ENCODE data around the gene TBC1D22B. TPM values are rescaled to one million over a fixed set of nuclear protein-coding genes. Genes with fewer than 3 reads are reported as not detected.

The TBC1D22B gene
- total RNA-seq, 1 donor from 2014 or later = 4.7 TPM

- no peak for FAIRE-seq
- DNase-seq (ENCODE audit: low read depth) = no peak
- Histone ChIP-seq H3K36me3 (ENCODE audit: control insufficient read depth, insufficient read depth, low read length) (no peaks in the 10 kb centered on the region), H3K27me3 (ENCODE audit: control insufficient read depth, insufficient read depth, low read length) (no peaks in the 10 kb centered on the region), H3K4me3 (ENCODE audit: low read depth, low read length) (no peak overlapping the region)
- TF ChIP-seq CTCF (IDR thresholded peaks at IDR 0.05; ENCODE audit: insufficient read depth, low read length, severe bottlenecking) = no peak
Observed at GRCh38 chr6:37212268-37212667, 45.3 kb upstream of the TBC1D22B start.

GRCh38 chr6:37218061-37218460 lies 39.5 kb upstream of the TBC1D22B start:
- FAIRE-seq = no peak

GRCh38 chr6:37218511-37218910 lies 39.1 kb upstream of the TBC1D22B start:
- no peak overlapping the region for H3K4me3 ChIP-seq (ENCODE audit: low read depth, low read length)
- FAIRE-seq = no peak

More at GRCh38 chr6:37218061-37218460, 39.5 kb upstream of the TBC1D22B start:
- Histone ChIP-seq H3K4me3 (ENCODE audit: low read depth, low read length) (no peak overlapping the region), H3K36me3 (ENCODE audit: control insufficient read depth, insufficient read depth, low read length) (no peaks in the 10 kb centered on the region), H3K27me3 (ENCODE audit: control insufficient read depth, insufficient read depth, low read length) (no peaks in the 10 kb centered on the region)
- no peak for TF ChIP-seq CTCF (IDR thresholded peaks at IDR 0.05; ENCODE audit: insufficient read depth, low read length, severe bottlenecking)
- DNase-seq (ENCODE audit: low read depth) = no peak

GRCh38 chr6:37221585-37222124 lies 35.9 kb upstream of the TBC1D22B start:
- Histone ChIP-seq H3K27me3 (ENCODE audit: control insufficient read depth, insufficient read depth, low read length) (no peaks in the 10 kb centered on the region), H3K4me3 (ENCODE audit: low read depth, low read length) (peak overlapping the region; percentile 44), H3K36me3 (ENCODE audit: control insufficient read depth, insufficient read depth, low read length) (no peaks in the 10 kb centered on the region)
- TF ChIP-seq CTCF (IDR thresholded peaks at IDR 0.05; ENCODE audit: insufficient read depth, low read length, severe bottlenecking) = no peak
- no peak for DNase-seq (ENCODE audit: low read depth)
- FAIRE-seq = no peak

More at GRCh38 chr6:37218511-37218910, 39.1 kb upstream of the TBC1D22B start:
- H3K27me3 ChIP-seq (ENCODE audit: control insufficient read depth, insufficient read depth, low read length) = no peaks in the 10 kb centered on the region
- TF ChIP-seq CTCF (IDR thresholded peaks at IDR 0.05; ENCODE audit: insufficient read depth, low read length, severe bottlenecking) = no peak
- no peaks in the 10 kb centered on the region for H3K36me3 ChIP-seq (ENCODE audit: control insufficient read depth, insufficient read depth, low read length)
- no peak for DNase-seq (ENCODE audit: low read depth)

- DNase-seq (ENCODE audit: low read depth) (peak; percentile 90), FAIRE-seq (no peak)
- H3K36me3 ChIP-seq (ENCODE audit: control insufficient read depth, insufficient read depth, low read length) = no peaks in the 10 kb centered on the region
- no peak for TF ChIP-seq CTCF (IDR thresholded peaks at IDR 0.05; ENCODE audit: insufficient read depth, low read length, severe bottlenecking)
- H3K27me3 ChIP-seq (ENCODE audit: control insufficient read depth, insufficient read depth, low read length) = no peaks in the 10 kb centered on the region
- H3K4me3 ChIP-seq (ENCODE audit: low read depth, low read length) = peak overlapping the region; percentile 44
Observed at GRCh38 chr6:37222125-37222967, 35.2 kb upstream of the TBC1D22B start.

All from bronchial epithelial cell (primary cell).